GM18526 (cell line): ENCODE data around the gene SERPINA5.

Experiments used
- POLR2A ChIP-seq: IDR thresholded peaks from 3 replicates; pipeline ENCODE4 v1.6.1; 2011; ENCODE audit not compliant: insufficient read length; ENCODE audit errors: extremely low read depth

Gene SERPINA5

DNA sequence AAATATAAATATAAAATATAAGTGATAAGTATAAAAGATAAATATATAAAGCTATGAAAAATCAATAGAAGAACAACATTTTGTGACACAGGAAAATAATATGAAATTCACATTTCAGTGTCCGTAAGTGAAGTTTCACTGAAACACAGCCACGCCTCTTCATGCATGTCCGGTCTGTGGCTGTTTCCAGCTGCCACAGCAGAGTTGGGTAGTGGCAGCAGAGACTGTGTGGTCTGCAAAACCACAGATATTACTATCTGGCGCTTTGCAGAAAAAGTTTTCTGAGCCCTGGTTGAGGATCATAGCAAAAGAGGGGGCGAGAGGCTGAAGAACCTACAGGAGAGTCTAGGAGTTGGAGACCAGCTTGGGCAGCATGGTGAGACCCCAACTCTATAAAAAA, 19.2 kb upstream of the SERPINA5 start:
- TF ChIP-seq POLR2A, result no peak

GRCh38 chr14:94562941-94563883, 18.0 kb upstream of the SERPINA5 start:
- no peak for TF ChIP-seq POLR2A

DNA sequence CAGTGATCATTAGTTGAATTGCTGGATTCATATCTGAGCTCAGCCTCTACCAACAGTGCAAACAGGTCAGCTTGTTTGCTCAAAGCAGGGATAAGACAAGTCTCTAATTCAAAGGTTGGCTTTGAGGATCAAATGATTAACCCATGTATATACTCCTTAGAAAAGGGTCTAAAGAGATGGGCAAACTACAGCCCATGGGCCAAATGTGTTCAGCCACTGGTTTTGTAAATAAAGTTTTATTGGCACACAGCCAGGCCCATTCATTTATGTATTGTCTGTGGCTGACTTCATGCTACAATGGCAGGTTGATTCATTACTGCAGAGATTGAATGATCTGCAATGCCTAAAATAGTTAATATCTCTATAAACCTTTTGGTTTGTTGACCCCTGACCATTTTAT, 16.8 kb upstream of the SERPINA5 start:
- no peak for TF ChIP-seq POLR2A

DNA sequence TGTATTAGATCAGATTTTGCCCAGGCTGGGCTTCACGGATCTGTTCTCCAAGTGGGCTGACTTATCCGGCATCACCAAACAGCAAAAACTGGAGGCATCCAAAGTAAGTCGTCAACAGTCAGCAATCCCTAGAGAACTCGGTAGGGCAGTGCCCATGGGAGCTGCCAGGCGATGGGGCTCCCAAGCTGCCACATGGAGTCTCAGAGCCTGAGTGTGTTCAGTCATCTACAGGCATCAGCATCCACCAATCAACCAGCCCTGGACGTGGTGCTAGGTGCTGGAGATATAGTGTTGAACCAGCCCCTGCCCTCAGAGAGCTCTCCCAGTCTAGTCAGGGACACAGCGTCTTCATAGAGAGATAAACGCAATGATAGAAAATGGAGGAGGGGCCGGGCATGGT, 13.0 kb upstream of the SERPINA5 start:
- no peak for TF ChIP-seq POLR2A

DNA sequence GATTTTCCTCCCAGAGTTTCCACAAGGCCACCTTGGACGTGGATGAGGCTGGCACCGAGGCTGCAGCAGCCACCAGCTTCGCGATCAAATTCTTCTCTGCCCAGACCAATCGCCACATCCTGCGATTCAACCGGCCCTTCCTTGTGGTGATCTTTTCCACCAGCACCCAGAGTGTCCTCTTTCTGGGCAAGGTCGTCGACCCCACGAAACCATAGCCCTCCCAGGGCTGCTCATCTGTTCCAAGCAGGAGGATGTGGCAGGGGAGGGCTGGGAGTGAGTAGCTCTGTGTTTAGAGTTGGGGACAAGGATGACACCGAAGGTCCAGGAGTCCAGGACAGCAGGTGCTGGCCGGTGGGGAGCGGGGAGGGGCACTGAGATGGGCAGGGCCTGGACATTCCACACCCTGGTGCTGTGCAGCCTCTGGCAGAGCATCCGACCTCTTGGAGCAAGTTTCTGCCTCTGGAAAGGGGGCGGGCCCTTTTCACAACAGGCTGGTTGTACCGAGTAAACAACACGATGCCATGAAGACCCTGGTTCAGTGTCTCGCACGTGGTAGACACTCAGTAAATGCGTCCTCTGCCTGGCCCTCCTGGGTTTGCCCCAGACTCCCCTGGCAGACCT, 11.7 kb upstream of the SERPINA5 start:
- no peak for TF ChIP-seq POLR2A

DNA sequence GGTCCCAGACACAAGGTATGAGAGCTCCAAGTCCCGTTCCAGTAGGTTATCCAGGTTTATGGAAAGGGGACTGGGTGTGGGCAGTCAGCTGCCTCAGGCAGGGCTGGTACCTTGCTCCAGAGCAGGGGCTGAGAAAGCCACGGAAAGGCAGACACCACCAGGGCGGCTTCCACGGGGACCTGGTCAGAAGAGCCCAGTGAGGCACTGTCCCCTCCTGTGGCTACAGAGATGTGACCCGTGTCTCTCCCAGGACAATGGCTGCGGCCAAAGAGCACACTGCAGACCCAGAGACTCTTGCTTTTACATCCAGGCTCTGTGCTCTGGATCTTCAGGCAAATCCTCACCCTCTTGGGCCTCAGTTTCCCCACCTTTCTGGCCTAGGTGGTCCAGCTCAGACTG, 11.2 kb upstream of the SERPINA5 start:
- no peak for TF ChIP-seq POLR2A

GRCh38 chr14:94570440-94570839, 10.8 kb upstream of the SERPINA5 start:
- TF ChIP-seq POLR2A, result no peak

GRCh38 chr14:94571395-94571794, 9.8 kb upstream of the SERPINA5 start:
- no peak for TF ChIP-seq POLR2A

- TF ChIP-seq POLR2A, result no peak
These were observed 9.3 kb upstream of the SERPINA5 start for GRCh38 chr14:94571950-94572349.

DNA sequence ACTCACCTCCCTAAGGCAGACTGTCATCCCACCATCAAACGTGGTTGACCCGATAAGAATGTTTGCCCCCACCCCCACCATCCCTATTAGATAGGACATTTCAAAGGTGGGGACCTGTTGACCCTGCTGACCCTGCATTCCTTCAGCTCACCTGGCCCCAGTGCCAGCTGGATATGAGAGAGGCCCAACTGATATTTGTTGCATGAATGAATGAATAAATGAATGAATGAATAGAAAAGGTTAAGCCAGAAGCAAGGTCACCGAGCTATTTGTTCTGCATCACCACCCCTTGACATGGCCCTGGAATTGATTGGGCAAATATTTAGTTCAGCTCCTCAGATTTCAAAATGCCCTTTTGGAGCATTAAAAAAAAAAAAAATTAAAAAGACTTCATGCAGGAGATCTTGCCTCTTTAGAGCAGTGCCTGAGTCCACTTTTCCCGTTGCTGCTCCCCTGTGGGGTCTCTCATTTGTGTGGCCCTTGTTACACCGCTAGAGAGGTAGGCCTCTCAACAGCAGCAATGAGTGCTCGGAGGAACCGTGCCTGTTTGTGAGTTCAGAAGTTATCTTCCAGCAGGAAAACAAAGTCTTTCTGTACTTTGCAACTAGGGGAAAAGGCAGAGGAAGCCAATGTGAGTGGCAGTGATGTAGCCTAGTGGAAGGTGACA, 8.5 kb upstream of the SERPINA5 start:
- TF ChIP-seq POLR2A, result no peak

GRCh38 chr14:94573475-94574277, 7.5 kb upstream of the SERPINA5 start:
- TF ChIP-seq POLR2A, result no peak

- no peak for TF ChIP-seq POLR2A
These were observed 6.9 kb upstream of the SERPINA5 start for GRCh38 chr14:94574336-94574735.

- no peak for TF ChIP-seq POLR2A
These were observed 5.3 kb upstream of the SERPINA5 start for GRCh38 chr14:94575730-94576585.

DNA sequence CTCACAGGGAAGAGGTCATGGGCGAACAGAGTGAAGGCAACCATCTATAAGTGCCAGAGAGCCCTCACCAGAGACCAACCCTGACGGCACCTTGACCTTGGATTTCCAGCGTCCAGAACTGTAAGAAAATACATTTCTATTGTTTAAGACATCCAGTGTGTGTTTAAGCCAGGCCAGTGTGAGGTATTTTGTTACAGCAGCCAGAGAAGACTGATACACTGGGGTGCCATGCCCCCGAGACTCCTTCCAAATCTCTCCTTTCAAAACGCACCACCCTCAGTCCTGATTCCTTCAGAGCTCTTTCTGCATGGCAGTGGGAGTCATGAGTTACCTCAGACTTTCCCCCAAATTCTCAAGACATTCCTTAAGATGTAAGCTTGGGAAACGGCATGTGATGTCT, 2.5 kb upstream of the SERPINA5 start:
- TF ChIP-seq POLR2A, result no peak
